Adrenal gland (tissue), 12 donors: ENCODE measurements around the gene PPP1R12C. TPM values are rescaled to one million over a fixed set of nuclear protein-coding genes. Genes with fewer than 3 reads are reported as not detected.
A peak's percentile ranks its signal among the peaks of the same experiment; 100 is the strongest.

Source experiments
- DNase-seq, 7 donors: peaks; one replicate each; pipeline ENCODE4 v3.0.0-alpha.2; 2019 to 2020
- H3K27ac ChIP-seq, 5 donors: fragments of 200-600 bp; sonication (generic) in 4 of 5; 1 replicate in 3 of 5; 2 replicates in 2 of 5; pipeline versions ENCODE4 v1.5.1 to v1.8.0; 2016 to 2020; ENCODE audit warnings: mild to moderate bottlenecking in 1 of 5
- H3K27me3 ChIP-seq: fragments of 200-600 bp; 2 replicates; pipeline ENCODE4 v1.8.0; 2021
- H3K36me3 ChIP-seq, 2 donors: fragments of 200-600 bp; replicated peaks in 1 of 2; 1 replicate in 1 of 2; 2 replicates in 1 of 2; pipeline versions ENCODE4 v1.5.1 to v1.8.0; 2018 to 2022
- H3K4me1 ChIP-seq, 2 donors: fragments of 200-600 bp; replicated peaks in 1 of 2; 1 replicate in 1 of 2; 2 replicates in 1 of 2; pipeline versions ENCODE4 v1.5.1 to v1.8.0; 2018 to 2021
- H3K4me3 ChIP-seq, 4 donors: fragments of 200-600 bp; sonication (generic) in 3 of 4; one replicate each; pipeline ENCODE4 v1.5.1; 2016 to 2018
- H3K9me3 ChIP-seq, 3 donors: fragments of 200-600 bp; sonication (generic) in 1 of 3; replicated peaks in 1 of 3; 1 replicate in 2 of 3; 2 replicates in 1 of 3; pipeline versions ENCODE4 v1.5.1 to v1.8.0; 2016 to 2021
- CTCF ChIP-seq, 6 experiments: fragments of 450-650 bp in 4 of 6; fragments of 200-600 bp in 2 of 6; sonication (generic) in 1 of 6; IDR thresholded peaks; 1 replicate in 5 of 6; 2 replicates in 1 of 6; pipeline versions ENCODE4 v1.5.1 to v1.8.0; 2016 to 2021; ENCODE audit warnings: antibody characterized with exemption in 6 of 6, mild to moderate bottlenecking in 2 of 6, moderate library complexity in 1 of 6
- POLR2A ChIP-seq, 2 donors: fragments of 450-650 bp; IDR thresholded peaks; one replicate each; pipeline ENCODE4 v1.6.1; 2017; ENCODE audit warnings: antibody characterized with exemption in 2 of 2, mild to moderate bottlenecking in 2 of 2, moderate library complexity in 1 of 2
- WGBS, 4 donors: extraction: QIAGEN DNeasy Blood & Tissue Kit in 2 of 4; methylation state at CpG; one replicate each; pipeline versions ENCODE4 v1.1.5 to v1.1.7; 2013 to 2017; 5-methylcytosine and 5-hydroxymethylcytosine counted together
- intact Hi-C, 2 donors: fragments of 100-400 bp; cut with DNase I; formaldehyde crosslinking; loops; one replicate each; pipeline versions ENCODE4 v1.14.1 to v1.15.0; 2022 to 2023
- polyA plus RNA-seq, 3 donors: library from polyadenylated mRNA; stranded (reverse); fragments of 200-250 nt in 2 of 3; fragments of 350-450 nt in 1 of 3; fragmentation: Illumina TruSeq in 1 of 3; extraction: RNeasy Lipid Tissue Mini Kit (QIAGEN cat#74804) in 1 of 3; gene quantifications; one replicate each; pipeline ENCODE4 v1.2.3, GENCODE V29; 2013 to 2014
- total RNA-seq, 9 donors: library from RNA; depleted of rRNA in 4 of 9; stranded (reverse); fragments of >200 nt in 4 of 9; fragments of 120-200 nt in 1 of 9; fragmentation: NEBNext Ultra II Directional in 1 of 9; extraction: Animal tissue kit (Norgen Biotek cat#: 25700) in 1 of 9; gene quantifications; one replicate each; pipeline versions ENCODE4 v1.1.0 to v1.2.4, GENCODE V29; 2013 to 2023
- donor health status: healthy with polysubstance abuse.
- donor health status: Bipolar disorder and iron deficiency.
- donor health status: DM: yes; HTN: yes; CAD: no.
- donor health status: DM: no; HTN: no; CAD: no.
- donor health status: DM: no; HTN: no; CAD: no.
- donor health status: DM: yes; HTN: yes; CAD: no.

PPP1R12C gene
- total and polyA plus RNA-seq, 12 donors, result 22.1 to 251 (median 76.2) TPM

GRCh38 chr19:55083004-55083850 is 34.2 kb downstream of the PPP1R12C start:
- no peak overlapping the region for H3K4me3 ChIP-seq
- 26 to 43% (median 36%) methylated on average over 35 to 42 of the region's 42 CpGs for WGBS, 4 donors
- no peak for TF ChIP-seq POLR2A (IDR thresholded peaks at IDR 0.05)
- no peak for TF ChIP-seq CTCF (IDR thresholded peaks at IDR 0.05)
- H3K9me3 ChIP-seq, result no peaks in the 10 kb centered on the region
- no peak overlapping the region for H3K27ac ChIP-seq
- H3K27me3 ChIP-seq, result peaks cover 48% of the 10 kb centered on the region
- peak in 1 of 7 donors; percentile 14 for DNase-seq
- no peaks in the 10 kb centered on the region for H3K36me3 ChIP-seq
- peaks cover 16 to 36% of the 10 kb centered on the region in 2 donors for H3K4me1 ChIP-seq
- intact Hi-C loops, result no loop called here

GRCh38 chr19:55082020-55082851 is 35.2 kb downstream of the PPP1R12C start:
- Histone ChIP-seq H3K36me3 (no peaks in the 10 kb centered on the region), H3K4me3 (peak overlapping the region in 1 of 4 donors; percentile 58), H3K27me3 (peaks cover 48% of the 10 kb centered on the region), H3K9me3 (no peaks in the 10 kb centered on the region), H3K4me1 (peaks cover 13 to 30% of the 10 kb centered on the region in 2 donors), H3K27ac (no peak overlapping the region)
- peak in 5 of 7 donors; percentile 45 to 66 (median 50) for DNase-seq
- TF ChIP-seq POLR2A (IDR thresholded peaks at IDR 0.05), result no peak
- TF ChIP-seq CTCF (IDR thresholded peaks at IDR 0.05), result no peak
- intact Hi-C loops, result no loop called here
- 4 to 12% (median 5%) methylated on average over 20 to 64 of the region's 64 CpGs for WGBS, 4 donors

GRCh38 chr19:55081770-55082019 is 35.7 kb downstream of the PPP1R12C start:
- Histone ChIP-seq H3K9me3 (no peaks in the 10 kb centered on the region), H3K27me3 (peaks cover 53% of the 10 kb centered on the region), H3K4me3 (peak overlapping the region in 2 of 4 donors; percentile 3 to 58), H3K4me1 (peaks cover 7 to 25% of the 10 kb centered on the region in 2 donors), H3K27ac (no peak overlapping the region), H3K36me3 (no peaks in the 10 kb centered on the region)
- WGBS, 4 donors, result 1 to 40% (median 4%) methylated on average over 2 to 22 of the region's 22 CpGs; no CpG with 5 or more reads in 1 of the 4 donors
- intact Hi-C loops, result no loop called here
- DNase-seq, result no peak
- TF ChIP-seq POLR2A (IDR thresholded peaks at IDR 0.05) (no peak), CTCF (IDR thresholded peaks at IDR 0.05) (no peak)
